ENCODE results near the gene DGKH. TPM values are rescaled to one million over a fixed set of nuclear protein-coding genes. Genes with fewer than 3 reads are reported as not detected.

DGKH gene
- total and polyA plus RNA-seq, 2 donors (not counting 1 experiment from before 2014, with no cell fraction given): 6.1 to 7.9 TPM

GRCh38 chr13:42056583-42056982 lies 8.1 kb downstream of the DGKH start:
- Histone ChIP-seq H3K79me2 (ENCODE audit: control insufficient read depth, insufficient read depth, low read length) (peaks cover 2% of the 10 kb centered on the region), H3K9me3 (ENCODE audit: control insufficient read depth, insufficient read depth, low read depth, low read length) (no peaks in the 10 kb centered on the region), H3K27me3 (ENCODE audit: control insufficient read depth, insufficient read depth, low read length) (no peaks in the 10 kb centered on the region), H4K20me1 (ENCODE audit: control insufficient read depth, extremely low read depth, insufficient read depth, low read length) (no peaks in the 10 kb centered on the region), H2AFZ (ENCODE audit: low read length) (no peak overlapping the region), H3K36me3 (ENCODE audit: control insufficient read depth, insufficient read depth, low read length) (no peaks in the 10 kb centered on the region), H3K27ac (ENCODE audit: insufficient read depth, low read length) (no peak overlapping the region), H3K4me3 (replicated peaks in 1 of 4; ENCODE audit: control extremely low read depth in 1 of 4, insufficient read depth in 1 of 4, low read depth in 3 of 4, low read length in 4 of 4) (no peak overlapping the region), H3K4me1 (ENCODE audit: control insufficient read depth, extremely low read depth, insufficient read depth, low read length) (no peaks in the 10 kb centered on the region), H3K9ac (ENCODE audit: insufficient read depth, low read length) (no peak overlapping the region), H3K4me2 (ENCODE audit: extremely low read depth, insufficient read depth, low read length) (no peak overlapping the region)
- TF ChIP-seq, protein P1, sequence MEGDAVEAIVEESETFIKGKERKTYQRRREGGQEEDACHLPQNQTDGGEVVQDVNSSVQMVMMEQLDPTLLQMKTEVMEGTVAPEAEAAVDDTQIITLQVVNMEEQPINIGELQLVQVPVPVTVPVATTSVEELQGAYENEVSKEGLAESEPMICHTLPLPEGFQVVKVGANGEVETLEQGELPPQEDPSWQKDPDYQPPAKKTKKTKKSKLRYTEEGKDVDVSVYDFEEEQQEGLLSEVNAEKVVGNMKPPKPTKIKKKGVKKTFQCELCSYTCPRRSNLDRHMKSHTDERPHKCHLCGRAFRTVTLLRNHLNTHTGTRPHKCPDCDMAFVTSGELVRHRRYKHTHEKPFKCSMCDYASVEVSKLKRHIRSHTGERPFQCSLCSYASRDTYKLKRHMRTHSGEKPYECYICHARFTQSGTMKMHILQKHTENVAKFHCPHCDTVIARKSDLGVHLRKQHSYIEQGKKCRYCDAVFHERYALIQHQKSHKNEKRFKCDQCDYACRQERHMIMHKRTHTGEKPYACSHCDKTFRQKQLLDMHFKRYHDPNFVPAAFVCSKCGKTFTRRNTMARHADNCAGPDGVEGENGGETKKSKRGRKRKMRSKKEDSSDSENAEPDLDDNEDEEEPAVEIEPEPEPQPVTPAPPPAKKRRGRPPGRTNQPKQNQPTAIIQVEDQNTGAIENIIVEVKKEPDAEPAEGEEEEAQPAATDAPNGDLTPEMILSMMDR (conservative IDR thresholded peaks at IDR 0.05 in 1 of 2, IDR thresholded peaks at IDR 0.05 in 1 of 2; ENCODE audit: low read depth in 1 of 2, low read length in 2 of 2): no peak
- no peak for TF ChIP-seq EZH2 (IDR thresholded peaks at IDR 0.05; ENCODE audit: low read length, missing control alignments)
- no peak for DNase-seq (ENCODE audit: low read depth in 2 of 2)

DNA sequence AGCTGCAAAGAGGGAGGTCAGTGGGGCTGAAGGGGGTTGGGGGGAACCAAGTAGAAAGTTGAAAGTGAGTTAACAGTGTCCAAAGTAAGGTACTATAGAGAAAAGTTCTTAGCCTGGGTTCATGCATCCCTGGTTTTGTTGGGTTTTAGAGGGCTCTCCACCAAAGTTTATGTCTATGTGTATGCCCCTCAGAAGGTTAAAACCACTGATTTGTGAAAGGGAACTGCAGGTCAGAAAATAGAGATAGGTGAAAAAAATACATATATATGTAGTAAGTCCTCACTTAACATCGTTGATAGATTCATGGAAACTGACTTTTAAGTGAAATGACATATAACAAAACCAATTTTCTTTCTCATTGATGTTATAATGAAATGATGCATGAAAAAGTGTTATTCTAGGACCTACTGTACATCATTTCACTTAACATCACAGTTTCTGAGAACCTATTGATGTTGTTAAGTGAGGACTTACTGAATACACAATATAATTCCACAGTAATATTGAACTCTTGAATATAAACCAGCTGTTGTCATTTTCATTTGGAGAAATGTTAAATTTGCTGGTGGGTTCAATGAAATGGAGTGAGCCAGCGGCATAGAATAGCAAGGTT lies 9.6 kb downstream of the DGKH start:
- Histone ChIP-seq H3K4me1 (ENCODE audit: control insufficient read depth, extremely low read depth, insufficient read depth, low read length) (no peaks in the 10 kb centered on the region), H3K27me3 (ENCODE audit: control insufficient read depth, insufficient read depth, low read length) (no peaks in the 10 kb centered on the region), H3K4me3 (replicated peaks in 1 of 4; ENCODE audit: control extremely low read depth in 1 of 4, insufficient read depth in 1 of 4, low read depth in 3 of 4, low read length in 4 of 4) (no peak overlapping the region), H3K36me3 (ENCODE audit: control insufficient read depth, insufficient read depth, low read length) (no peaks in the 10 kb centered on the region), H3K4me2 (ENCODE audit: extremely low read depth, insufficient read depth, low read length) (no peak overlapping the region), H3K27ac (ENCODE audit: insufficient read depth, low read length) (no peak overlapping the region), H4K20me1 (ENCODE audit: control insufficient read depth, extremely low read depth, insufficient read depth, low read length) (no peaks in the 10 kb centered on the region), H3K79me2 (ENCODE audit: control insufficient read depth, insufficient read depth, low read length) (peaks cover 2% of the 10 kb centered on the region), H2AFZ (ENCODE audit: low read length) (no peak overlapping the region), H3K9me3 (ENCODE audit: control insufficient read depth, insufficient read depth, low read depth, low read length) (no peaks in the 10 kb centered on the region), H3K9ac (ENCODE audit: insufficient read depth, low read length) (no peak overlapping the region)
- TF ChIP-seq EZH2 (IDR thresholded peaks at IDR 0.05; ENCODE audit: low read length, missing control alignments): no peak
- TF ChIP-seq, protein P1 (conservative IDR thresholded peaks at IDR 0.05 in 1 of 2, IDR thresholded peaks at IDR 0.05 in 1 of 2; ENCODE audit: low read depth in 1 of 2, low read length in 2 of 2): no peak
- DNase-seq (ENCODE audit: low read depth in 2 of 2): no peak

DNA sequence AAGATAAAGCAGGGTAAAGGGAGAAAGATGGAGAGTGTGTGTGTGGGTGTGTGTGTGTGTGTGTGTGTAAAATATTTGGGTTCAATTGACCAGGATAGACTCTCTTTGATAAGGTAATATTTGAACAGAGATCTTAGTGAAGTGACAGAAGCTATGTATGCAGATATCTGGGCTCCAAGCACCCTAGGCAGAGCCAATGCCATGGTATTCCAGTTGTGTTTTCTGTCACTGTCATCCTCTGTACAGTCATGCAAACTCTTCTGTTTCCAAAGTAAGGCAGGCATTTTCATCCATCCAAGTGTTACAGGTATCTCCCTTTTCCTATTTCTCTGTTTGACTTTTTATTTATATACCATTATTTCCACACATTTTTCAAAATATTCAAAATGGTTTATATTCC lies 13.5 kb downstream of the DGKH start:
- Histone ChIP-seq H3K79me2 (ENCODE audit: control insufficient read depth, insufficient read depth, low read length) (peaks cover 7% of the 10 kb centered on the region), H3K27me3 (ENCODE audit: control insufficient read depth, insufficient read depth, low read length) (no peaks in the 10 kb centered on the region), H3K9me3 (ENCODE audit: control insufficient read depth, insufficient read depth, low read depth, low read length) (no peaks in the 10 kb centered on the region), H4K20me1 (ENCODE audit: control insufficient read depth, extremely low read depth, insufficient read depth, low read length) (no peaks in the 10 kb centered on the region), H3K9ac (ENCODE audit: insufficient read depth, low read length) (no peak overlapping the region), H3K36me3 (ENCODE audit: control insufficient read depth, insufficient read depth, low read length) (no peaks in the 10 kb centered on the region), H3K27ac (ENCODE audit: insufficient read depth, low read length) (no peak overlapping the region), H2AFZ (ENCODE audit: low read length) (no peak overlapping the region), H3K4me3 (replicated peaks in 1 of 4; ENCODE audit: control extremely low read depth in 1 of 4, insufficient read depth in 1 of 4, low read depth in 3 of 4, low read length in 4 of 4) (no peak overlapping the region), H3K4me1 (ENCODE audit: control insufficient read depth, extremely low read depth, insufficient read depth, low read length) (peaks cover 6% of the 10 kb centered on the region), H3K4me2 (ENCODE audit: extremely low read depth, insufficient read depth, low read length) (no peak overlapping the region)
- TF ChIP-seq, protein P1 (conservative IDR thresholded peaks at IDR 0.05 in 1 of 2, IDR thresholded peaks at IDR 0.05 in 1 of 2; ENCODE audit: low read depth in 1 of 2, low read length in 2 of 2): no peak
- no peak for TF ChIP-seq EZH2 (IDR thresholded peaks at IDR 0.05; ENCODE audit: low read length, missing control alignments)
- no peak for DNase-seq (ENCODE audit: low read depth in 2 of 2)

Measured in fibroblast of lung (primary cell).